ENCODE measurements around the gene TEX2.

- TF ChIP-seq ZBTB7A (IDR thresholded peaks at IDR 0.05; ENCODE audit: low read depth) (no peak), REST (IDR thresholded peaks at IDR 0.05; ENCODE audit: low read depth) (no peak), TAF1 (IDR thresholded peaks at IDR 0.05; ENCODE audit: low read depth) (no peak), USF1 (IDR thresholded peaks at IDR 0.05) (no peak), YY1 (IDR thresholded peaks at IDR 0.05; ENCODE audit: low read depth) (no peak), CREB1 (IDR thresholded peaks at IDR 0.05; ENCODE audit: low read depth) (no peak), MAX (IDR thresholded peaks at IDR 0.05) (no peak), EP300 (IDR thresholded peaks at IDR 0.05; ENCODE audit: borderline replicate concordance) (no peak), FOXM1 (IDR thresholded peaks at IDR 0.05; ENCODE audit: borderline replicate concordance, low read depth) (no peak), TCF12 (IDR thresholded peaks at IDR 0.05; ENCODE audit: low read depth) (no peak)
Observed at GRCh38 chr17:64163468-64163867, 99.6 kb downstream of the TEX2 start.
